Measurements from ENCODE around the gene PABPC4L. TPM values are rescaled to one million over a fixed set of nuclear protein-coding genes. Genes with fewer than 3 reads are reported as not detected.
"Not testable (repeated sequence)": the region's sequence is repeated elsewhere in the genome, so short reads cannot be mapped to it uniquely, and the experiment has no call there.

Gene PABPC4L
- total RNA-seq, 1 donor from 2014 or later = 0.66 TPM

GRCh38 chr4:134215620-134216344 lies 14.2 kb upstream of the PABPC4L start:
- H3K9ac ChIP-seq (ENCODE audit: low read length) = peak overlapping the region; percentile 21
- DNase-seq (ENCODE audit: low read depth) = peak; percentile 54
- TF ChIP-seq EZH2 (IDR thresholded peaks at IDR 0.05; ENCODE audit: insufficient read depth, low read length) (no peak), CTCF (IDR thresholded peaks at IDR 0.05; ENCODE audit: insufficient read depth, low read depth, low read length) (no peak)
- no peaks in the 10 kb centered on the region for H4K20me1 ChIP-seq (ENCODE audit: insufficient read depth, low read length)
- no peak overlapping the region for H3K4me3 Mint-ChIP-seq (ENCODE audit: unreplicated experiment)
- H3K27me3 ChIP-seq (ENCODE audit: insufficient read depth, low read length) = no peaks in the 10 kb centered on the region
- H3K36me3 Mint-ChIP-seq (ENCODE audit: low read depth, unreplicated experiment) = no peaks in the 10 kb centered on the region
- H3K9me3 Mint-ChIP-seq (ENCODE audit: unreplicated experiment) = peaks cover 3% of the 10 kb centered on the region
- peaks cover 28% of the 10 kb centered on the region for H3K4me1 Mint-ChIP-seq (ENCODE audit: low read depth, unreplicated experiment)
- H3K4me3 ChIP-seq (ENCODE audit: insufficient read depth, low read depth, low read length) = no peak overlapping the region
- H3K27me3 Mint-ChIP-seq (ENCODE audit: low read depth, unreplicated experiment) = no peaks in the 10 kb centered on the region
- H3K9me3 ChIP-seq (ENCODE audit: insufficient read depth, low read depth, low read length) = no peaks in the 10 kb centered on the region
- H3K4me2 ChIP-seq (ENCODE audit: low read length) = peak overlapping the region; percentile 38
- H3K4me1 ChIP-seq (ENCODE audit: insufficient read depth, low read length) = peaks cover 18% of the 10 kb centered on the region
- peak overlapping the region; percentile 77 for H3K27ac ChIP-seq (ENCODE audit: low read depth, low read length)
- no peak for FAIRE-seq
- peak overlapping the region; percentile 99 for H3K27ac Mint-ChIP-seq (ENCODE audit: unreplicated experiment)
- no peaks in the 10 kb centered on the region for H3K79me2 ChIP-seq (ENCODE audit: insufficient read depth, low read length)
- H2AFZ ChIP-seq (ENCODE audit: low read depth, low read length) = no peak overlapping the region
- H3K36me3 ChIP-seq (ENCODE audit: insufficient read depth, low read length) = no peaks in the 10 kb centered on the region

GRCh38 chr4:134207955-134208354 lies 6.4 kb upstream of the PABPC4L start:
- H4K20me1 ChIP-seq (ENCODE audit: insufficient read depth, low read length); H3K27me3 Mint-ChIP-seq (ENCODE audit: low read depth, unreplicated experiment); H3K36me3 Mint-ChIP-seq (ENCODE audit: low read depth, unreplicated experiment); H3K4me2 ChIP-seq (ENCODE audit: low read length); H3K9ac ChIP-seq (ENCODE audit: low read length); FAIRE-seq; H2AFZ ChIP-seq (ENCODE audit: low read depth, low read length); H3K9me3 ChIP-seq (ENCODE audit: insufficient read depth, low read depth, low read length); H3K79me2 ChIP-seq (ENCODE audit: insufficient read depth, low read length); H3K27ac Mint-ChIP-seq (ENCODE audit: unreplicated experiment); H3K27ac ChIP-seq (ENCODE audit: low read depth, low read length); H3K4me3 Mint-ChIP-seq (ENCODE audit: unreplicated experiment); H3K36me3 ChIP-seq (ENCODE audit: insufficient read depth, low read length); H3K4me3 ChIP-seq (ENCODE audit: insufficient read depth, low read depth, low read length); H3K9me3 Mint-ChIP-seq (ENCODE audit: unreplicated experiment); H3K4me1 Mint-ChIP-seq (ENCODE audit: low read depth, unreplicated experiment); H3K4me1 ChIP-seq (ENCODE audit: insufficient read depth, low read length); DNase-seq (ENCODE audit: low read depth); H3K27me3 ChIP-seq (ENCODE audit: insufficient read depth, low read length): not testable (repeated sequence)

DNA sequence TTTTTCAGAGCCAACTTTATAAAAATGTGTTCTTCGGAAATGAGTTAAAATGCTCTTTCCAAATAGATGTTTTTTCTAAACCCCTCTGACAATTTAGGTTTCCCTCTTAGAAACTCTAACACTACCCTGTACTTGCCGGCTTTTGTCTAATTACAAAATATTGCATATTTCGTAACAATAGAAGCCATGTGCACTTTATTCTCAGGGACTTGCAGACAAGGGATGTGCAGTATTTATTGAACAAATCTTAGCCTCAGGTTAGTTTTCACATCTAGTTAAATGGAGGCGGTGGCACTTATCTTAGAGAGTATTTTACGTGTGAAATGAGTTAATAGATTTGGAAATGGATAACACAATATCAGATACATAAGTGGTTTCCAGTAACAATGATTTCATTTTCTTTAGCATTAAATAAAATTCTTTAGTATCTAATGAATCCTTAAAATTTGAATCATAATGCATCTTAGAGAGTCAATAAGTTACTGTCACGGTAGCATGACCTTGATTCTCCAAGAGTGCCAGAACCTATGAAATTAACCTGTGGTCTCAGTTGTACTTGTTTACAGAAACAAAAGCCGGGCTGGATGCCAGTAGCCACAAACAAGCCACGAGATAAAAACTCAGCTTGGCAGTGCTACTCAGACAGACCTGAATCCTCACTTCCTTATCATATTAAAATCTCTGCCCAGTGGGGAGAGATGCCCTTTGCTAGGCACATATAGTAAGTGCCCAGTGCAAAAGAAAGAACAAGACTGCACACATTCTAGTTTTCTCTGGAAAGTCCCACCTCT lies 772 bp upstream of the PABPC4L start:
- Histone ChIP-seq H3K4me3 (ENCODE audit: insufficient read depth, low read depth, low read length) (peak overlapping the region; percentile 66), H3K4me2 (ENCODE audit: low read length) (peak overlapping the region; percentile 81), H3K27ac (ENCODE audit: low read depth, low read length) (no peak overlapping the region), H3K36me3 (ENCODE audit: insufficient read depth, low read length) (no peaks in the 10 kb centered on the region), H3K9me3 (ENCODE audit: insufficient read depth, low read depth, low read length) (no peaks in the 10 kb centered on the region), H3K4me1 (ENCODE audit: insufficient read depth, low read length) (peaks cover 7% of the 10 kb centered on the region), H4K20me1 (ENCODE audit: insufficient read depth, low read length) (no peaks in the 10 kb centered on the region), H2AFZ (ENCODE audit: low read depth, low read length) (no peak overlapping the region), H3K79me2 (ENCODE audit: insufficient read depth, low read length) (no peaks in the 10 kb centered on the region), H3K9ac (ENCODE audit: low read length) (no peak overlapping the region), H3K27me3 (ENCODE audit: insufficient read depth, low read length) (no peaks in the 10 kb centered on the region)
- DNase-seq (ENCODE audit: low read depth) (peak; percentile 33), FAIRE-seq (no peak)
- H3K27ac Mint-ChIP-seq (ENCODE audit: unreplicated experiment) = no peak overlapping the region
- no peaks in the 10 kb centered on the region for H3K4me1 Mint-ChIP-seq (ENCODE audit: low read depth, unreplicated experiment)
- H3K27me3 Mint-ChIP-seq (ENCODE audit: low read depth, unreplicated experiment) = no peaks in the 10 kb centered on the region
- peaks cover 2% of the 10 kb centered on the region for H3K9me3 Mint-ChIP-seq (ENCODE audit: unreplicated experiment)
- TF ChIP-seq CTCF (IDR thresholded peaks at IDR 0.05; ENCODE audit: insufficient read depth, low read depth, low read length) (no peak), EZH2 (IDR thresholded peaks at IDR 0.05; ENCODE audit: insufficient read depth, low read length) (no peak)
- H3K36me3 Mint-ChIP-seq (ENCODE audit: low read depth, unreplicated experiment) = no peaks in the 10 kb centered on the region
- no peak overlapping the region for H3K4me3 Mint-ChIP-seq (ENCODE audit: unreplicated experiment)
